HL-60 (cell line): Measurements from ENCODE around the gene MTM1.

ENCODE experiments used
- CTCF ChIP-seq: IDR thresholded peaks from one replicate; pipeline ENCODE4 v1.5.1; 2011; ENCODE audit warnings: low read length, control low read depth, inconsistent platforms; ENCODE audit not compliant: insufficient read depth
- POLR2AphosphoS5 ChIP-seq: IDR thresholded peaks from 2 replicates; pipeline ENCODE4 v1.6.1; 2012; ENCODE audit warnings: low read depth
- SPI1 ChIP-seq: IDR thresholded peaks from 2 replicates; pipeline ENCODE4 v1.6.1; 2012; ENCODE audit warnings: low read depth, mild to moderate bottlenecking, borderline replicate concordance

- TF ChIP-seq POLR2AphosphoS5 (no peak), CTCF (no peak), SPI1 (no peak)
Measured at GRCh38 chrX:150627957-150628356, 59.5 kb downstream of the MTM1 start.
